HL-60/S4 (cell line): ENCODE data around the gene CAMK1D.

Experiments used
- in situ Hi-C: fragments of 300-500 bp; cut with MboI; formaldehyde crosslinking; loops from 2 replicates; pipeline ENCODE4 v1.14.3; 2022; ENCODE audit warnings: low sequenced_read_pairs

CAMK1D gene

GRCh38 chr10:12780634-12781601 lies 431.6 kb downstream of the CAMK1D start:
- in situ Hi-C loops = no loop called here

DNA sequence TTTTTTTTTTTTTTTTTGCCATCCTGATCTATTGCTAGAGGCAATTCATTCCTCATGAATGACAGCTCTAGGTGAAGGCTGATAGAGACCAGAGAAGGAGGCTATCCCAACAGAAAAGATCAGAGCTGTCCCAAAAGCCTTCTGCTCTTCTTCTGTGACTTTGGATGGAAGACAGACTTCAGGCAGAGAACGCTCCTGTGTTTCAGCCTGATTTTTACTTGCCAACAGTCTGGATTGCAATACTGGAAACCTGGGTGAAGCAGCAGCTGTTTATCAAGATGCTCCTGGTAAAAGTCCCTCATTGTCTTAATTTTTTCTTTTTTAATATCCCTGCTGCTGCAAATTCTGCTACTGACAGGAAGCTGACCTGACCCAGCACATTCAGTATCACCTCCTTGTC lies 432.6 kb downstream of the CAMK1D start:
- in situ Hi-C loops = no loop called here

DNA sequence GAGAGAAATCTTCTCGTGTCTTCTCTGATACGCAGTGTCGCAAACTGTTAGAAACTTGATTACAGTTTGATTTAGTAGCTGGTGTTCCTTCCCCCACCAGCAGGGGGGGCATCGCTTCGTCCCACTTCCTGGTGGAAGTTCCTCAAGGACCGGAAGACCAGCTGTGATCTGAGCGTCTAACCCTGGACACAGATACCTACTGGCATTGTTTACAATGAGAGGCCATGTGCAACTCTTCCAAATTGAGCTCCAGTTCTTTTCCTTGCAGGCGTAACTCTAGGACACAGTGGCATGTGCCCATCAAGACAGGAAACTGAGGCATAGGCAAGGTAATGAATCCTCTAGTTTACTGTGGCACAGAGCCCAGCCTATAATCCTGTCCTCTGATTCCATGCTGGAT lies 433.2 kb downstream of the CAMK1D start:
- in situ Hi-C loops = no loop called here

DNA sequence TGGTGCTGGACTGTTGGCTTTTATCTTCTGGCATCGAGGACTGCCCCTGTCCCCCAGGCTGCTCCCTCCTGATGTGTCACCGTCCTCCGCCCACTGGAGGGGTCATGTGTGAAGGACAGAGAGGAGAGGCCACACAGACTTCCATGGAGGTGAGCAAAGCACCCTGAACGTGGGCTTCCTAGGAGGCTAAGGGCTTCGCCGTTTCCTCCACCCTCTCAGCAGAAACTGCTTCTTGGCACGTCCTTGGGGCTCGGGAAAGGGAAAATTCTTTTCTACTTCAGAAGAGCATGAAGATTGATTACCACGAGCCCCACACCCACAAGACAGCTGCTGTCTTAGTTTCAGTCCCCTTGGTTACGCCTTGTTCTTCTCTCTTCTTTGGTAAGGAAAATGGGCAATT lies 433.9 kb downstream of the CAMK1D start:
- in situ Hi-C loops = no loop called here

DNA sequence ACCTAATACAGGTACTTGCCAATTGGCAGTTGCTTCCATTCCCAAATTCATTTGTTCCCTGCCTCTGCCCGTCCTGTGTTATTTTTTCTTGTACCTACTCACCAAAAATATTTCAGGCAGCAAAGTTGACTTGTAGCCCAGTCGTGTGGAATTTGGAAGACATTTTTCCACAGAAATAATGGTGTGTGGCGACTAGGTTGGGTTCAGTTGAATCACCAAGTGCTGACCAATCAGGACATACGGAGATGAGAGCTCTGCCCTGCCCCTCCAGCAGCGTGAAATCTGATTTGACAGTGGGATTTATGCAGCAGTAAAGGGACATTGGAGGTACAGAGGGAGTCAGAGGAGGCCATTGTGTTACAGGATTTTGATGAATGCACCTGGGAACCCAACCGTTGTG lies 435.3 kb downstream of the CAMK1D start:
- in situ Hi-C loops = no loop called here

DNA sequence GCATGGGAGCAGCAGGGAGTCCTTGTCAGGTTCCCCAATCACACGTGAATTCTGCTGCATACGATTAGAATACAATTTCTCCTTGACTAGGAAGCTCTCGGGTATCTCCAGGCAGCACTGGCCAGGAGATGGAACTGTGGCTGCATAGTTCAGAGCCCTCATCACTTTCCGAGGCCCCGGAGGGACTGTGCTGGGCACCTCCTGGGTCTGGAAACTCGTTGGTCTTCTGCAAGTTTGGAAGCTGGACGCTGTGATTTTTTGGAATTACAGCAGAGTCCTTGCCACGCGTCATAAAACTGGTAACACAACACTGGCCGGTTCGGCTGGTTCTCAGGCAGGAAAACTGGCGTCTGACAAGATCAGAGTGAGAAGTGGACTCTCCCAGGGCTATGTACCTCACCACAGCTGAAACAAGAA lies 436.1 kb downstream of the CAMK1D start:
- in situ Hi-C loops = no loop called here

DNA sequence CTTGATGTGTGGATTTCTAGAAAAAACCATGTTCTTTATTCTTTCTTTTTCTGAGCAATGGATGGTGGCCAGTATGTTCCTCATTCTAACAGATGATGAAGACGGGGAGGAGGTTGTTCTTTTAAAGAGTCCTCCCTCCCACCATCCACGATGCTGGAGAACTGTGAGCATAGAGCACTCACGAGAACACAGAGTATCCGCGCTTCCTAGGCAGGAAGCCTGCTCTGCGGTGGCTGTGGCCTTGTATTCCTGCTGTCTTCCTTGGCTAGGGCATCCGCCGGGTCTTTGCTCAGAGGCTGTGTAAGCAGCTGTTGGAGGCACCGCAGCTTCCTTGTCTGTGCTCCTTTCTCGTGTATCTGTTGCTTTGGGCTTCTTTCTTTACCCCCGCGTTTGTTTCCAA lies 437.9 kb downstream of the CAMK1D start:
- in situ Hi-C loops = no loop called here

GRCh38 chr10:12788277-12788676 lies 438.9 kb downstream of the CAMK1D start:
- in situ Hi-C loops = no loop called here

DNA sequence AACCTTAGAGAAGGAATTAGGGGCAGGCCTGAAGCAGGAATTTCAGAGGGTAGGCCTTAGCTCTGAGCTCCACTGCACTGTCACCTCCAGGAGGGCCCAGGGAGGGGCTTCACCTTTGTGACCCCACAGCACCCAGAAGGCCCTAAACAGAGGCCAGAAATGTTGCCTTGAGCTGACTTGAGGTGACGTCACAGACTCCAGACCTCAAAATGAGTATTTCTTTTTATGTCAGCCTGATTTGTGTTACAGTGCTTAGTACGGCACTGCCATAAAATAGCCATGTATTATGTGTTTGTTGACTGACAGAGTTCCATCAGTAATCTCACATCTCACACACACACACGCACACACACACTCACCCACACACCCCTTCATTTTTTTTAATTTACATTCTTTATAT lies 440.9 kb downstream of the CAMK1D start:
- in situ Hi-C loops = no loop called here

DNA sequence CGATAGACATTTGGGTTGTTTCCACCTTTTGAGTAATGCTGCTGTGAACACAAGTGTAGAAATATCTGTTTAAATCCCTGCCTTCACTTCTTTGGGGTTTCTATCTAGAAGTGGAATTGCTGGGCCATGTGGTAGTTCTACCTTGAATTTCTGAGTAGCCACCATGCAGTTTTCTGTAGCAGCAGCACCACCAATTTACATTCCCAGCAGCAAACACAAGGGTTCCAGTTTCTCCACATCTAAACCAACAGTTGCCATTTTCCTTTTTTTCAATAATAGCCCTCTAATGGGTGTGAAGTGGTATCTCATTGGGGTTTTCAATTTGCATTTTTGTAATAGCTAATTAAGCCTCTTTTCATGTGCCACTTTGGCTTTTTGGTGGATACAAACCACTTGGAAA lies 442.4 kb downstream of the CAMK1D start:
- in situ Hi-C loops = no loop called here

- in situ Hi-C loops = no loop called here
These were observed 443.7 kb downstream of the CAMK1D start for GRCh38 chr10:12792889-12793556.

DNA sequence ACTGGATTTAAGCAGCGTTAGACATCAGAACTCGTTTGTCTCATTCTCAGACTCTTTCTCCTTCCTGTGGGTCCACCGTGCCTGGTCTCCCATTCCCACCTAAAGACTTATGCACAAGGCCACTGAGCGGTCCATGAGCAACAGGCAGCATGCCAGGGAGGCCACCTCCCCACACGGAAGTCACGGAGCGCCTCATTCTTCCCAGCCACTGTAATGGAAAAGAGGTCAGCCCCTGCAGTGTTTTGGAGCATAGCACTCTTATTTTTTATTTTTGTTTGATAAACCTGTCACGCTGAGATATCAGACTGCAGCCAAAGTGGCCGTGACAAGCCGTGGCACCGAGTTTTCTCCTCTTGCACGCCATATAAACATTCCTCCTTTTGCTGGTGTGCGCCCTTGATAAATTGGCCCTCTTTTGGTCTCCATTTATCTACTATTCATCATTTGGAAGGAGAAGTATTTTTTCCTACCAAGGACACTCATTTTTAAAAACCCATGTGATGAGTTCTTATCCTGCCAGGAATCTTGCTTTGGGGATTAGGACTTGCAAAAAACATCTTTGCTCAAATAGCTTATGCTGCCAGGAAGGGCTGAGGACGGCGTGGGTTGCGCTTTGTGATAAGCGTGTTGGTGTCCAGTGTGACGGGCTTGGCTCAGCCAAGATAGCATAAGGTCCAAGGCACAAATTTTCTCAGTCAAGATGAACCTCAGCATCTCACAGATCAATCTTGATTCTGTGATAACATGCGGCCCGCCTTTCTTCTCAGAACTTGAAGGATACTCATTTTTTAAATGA lies 446.2 kb downstream of the CAMK1D start:
- in situ Hi-C loops = no loop called here

GRCh38 chr10:12796401-12797160 lies 447.2 kb downstream of the CAMK1D start:
- in situ Hi-C loops = no loop called here

GRCh38 chr10:12797471-12798262 lies 448.3 kb downstream of the CAMK1D start:
- in situ Hi-C loops = no loop called here

DNA sequence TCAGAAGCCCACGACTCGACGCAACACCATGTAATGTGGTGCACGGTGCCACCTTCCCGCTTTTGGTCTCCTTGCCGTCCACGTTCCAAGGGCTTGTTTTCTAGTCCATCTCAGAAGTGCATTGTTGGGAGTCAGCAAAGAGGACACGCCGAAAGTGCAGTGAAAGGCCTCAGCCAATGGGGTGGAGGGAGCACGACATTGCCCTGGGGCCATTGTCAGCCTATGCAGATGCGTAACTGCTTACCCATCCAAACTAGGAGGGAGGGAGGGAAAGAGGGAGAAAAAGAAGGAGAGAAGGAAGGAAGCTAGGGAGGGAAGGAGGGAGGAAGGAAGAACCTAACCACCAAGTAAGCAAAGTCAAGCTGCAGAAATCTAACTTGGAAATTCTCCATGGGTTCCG lies 449.8 kb downstream of the CAMK1D start:
- in situ Hi-C loops = no loop called here

DNA sequence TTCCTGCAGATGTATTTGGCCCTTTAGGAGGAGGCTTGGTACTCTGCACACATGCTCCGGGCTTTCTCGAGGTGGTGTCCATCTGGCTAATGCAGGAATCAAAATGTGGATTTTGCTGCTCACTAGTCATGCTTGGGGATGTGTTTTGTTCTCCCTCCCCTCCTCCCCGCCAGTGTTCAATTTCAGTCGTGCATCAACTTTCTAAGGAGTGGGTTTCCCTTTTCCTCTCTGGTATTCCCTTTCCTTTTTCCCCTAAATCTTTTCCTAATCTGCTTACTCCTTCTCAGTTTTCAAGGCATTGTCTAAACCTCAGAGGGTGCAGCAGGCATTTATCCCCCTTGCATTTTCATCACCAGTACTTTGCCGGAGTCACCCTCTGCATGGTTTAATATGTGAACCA lies 450.4 kb downstream of the CAMK1D start:
- in situ Hi-C loops = no loop called here

DNA sequence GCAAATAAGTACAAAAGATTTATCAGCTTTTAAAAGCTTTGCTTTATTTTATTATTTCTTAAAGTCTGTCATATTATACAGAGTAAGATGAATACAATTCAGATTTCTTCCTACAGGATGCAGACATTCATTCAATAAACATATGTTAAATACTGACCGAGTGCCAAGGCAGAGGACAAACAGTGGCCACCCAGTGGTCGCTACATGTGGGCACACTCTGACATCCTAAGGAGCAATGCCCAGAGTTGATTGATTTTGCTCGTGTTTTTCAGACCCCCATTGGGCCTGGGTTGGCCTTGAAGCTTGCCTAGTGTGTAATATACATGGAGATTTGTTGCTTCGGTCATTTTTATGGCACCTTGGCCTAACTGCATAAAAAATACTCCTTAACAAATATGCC lies 451.0 kb downstream of the CAMK1D start:
- in situ Hi-C loops = no loop called here

- in situ Hi-C loops = no loop called here
These were observed 452.1 kb downstream of the CAMK1D start for GRCh38 chr10:12801214-12802087.

DNA sequence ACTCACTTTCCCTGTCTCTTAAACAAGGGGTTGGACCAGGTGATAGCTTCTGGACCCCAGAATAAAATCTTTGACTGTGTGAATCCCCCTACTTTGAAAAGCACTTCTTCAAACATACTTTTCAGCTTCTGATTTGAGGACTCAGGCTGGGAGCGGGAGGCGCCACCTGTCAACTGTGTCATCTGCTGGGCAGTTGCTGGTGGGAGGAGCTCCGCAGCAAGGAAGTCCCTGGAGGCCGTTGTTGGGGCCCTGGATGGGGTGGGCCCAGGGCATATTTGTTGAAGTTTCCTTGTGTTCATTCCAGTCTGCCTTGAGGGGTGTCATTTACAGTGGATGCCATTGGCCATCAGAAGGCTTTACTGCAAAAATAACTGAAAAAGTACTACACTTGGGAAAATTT lies 454.4 kb downstream of the CAMK1D start:
- in situ Hi-C loops = no loop called here
